Measurements from ENCODE around the gene RAC3.

Gene RAC3

DNA sequence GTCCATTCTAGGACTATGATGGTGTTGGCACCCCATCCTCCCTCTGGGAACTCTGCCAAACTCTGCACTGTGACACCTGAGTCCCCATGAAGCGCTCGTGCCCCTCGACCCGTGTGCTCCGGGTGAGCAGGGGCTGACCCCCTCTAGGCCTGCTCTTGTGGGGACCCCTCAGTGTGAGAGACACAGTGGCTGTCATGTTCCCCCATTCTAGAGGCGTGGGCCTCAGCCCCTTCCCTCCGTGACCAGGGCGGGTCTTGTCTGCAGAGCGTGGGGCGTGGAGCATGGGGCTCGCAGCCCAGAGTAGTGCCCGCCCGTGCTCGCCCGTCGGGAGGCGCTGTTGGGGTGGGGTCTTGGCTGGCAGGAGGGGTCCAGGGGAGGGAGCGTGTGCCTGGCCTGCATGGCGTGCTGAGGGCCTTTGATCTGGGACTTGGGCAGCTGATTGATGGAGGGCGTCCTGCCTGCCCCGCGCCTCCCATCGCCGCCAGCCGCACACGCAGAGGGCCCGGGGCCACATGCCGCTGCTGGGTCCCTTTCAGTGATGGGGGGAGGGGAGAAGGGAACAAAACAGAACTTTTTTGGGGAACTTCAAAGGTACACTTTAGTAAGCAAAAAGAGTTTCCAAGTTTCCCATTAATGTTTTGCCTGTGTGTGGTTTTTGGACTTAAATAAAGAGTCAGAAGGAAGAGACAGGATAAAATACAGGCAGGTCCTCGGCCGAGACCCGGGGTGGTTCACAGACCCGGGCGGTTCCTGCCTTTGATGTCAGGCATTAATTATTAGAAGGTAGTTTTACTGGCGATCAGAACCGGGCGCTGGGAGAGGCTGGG is 31.3 kb upstream of the RAC3 start:
- FAIRE-seq (no peak), DNase-seq (ENCODE audit: insufficient read length, low spot score) (no peak)
- TF ChIP-seq, protein P1, sequence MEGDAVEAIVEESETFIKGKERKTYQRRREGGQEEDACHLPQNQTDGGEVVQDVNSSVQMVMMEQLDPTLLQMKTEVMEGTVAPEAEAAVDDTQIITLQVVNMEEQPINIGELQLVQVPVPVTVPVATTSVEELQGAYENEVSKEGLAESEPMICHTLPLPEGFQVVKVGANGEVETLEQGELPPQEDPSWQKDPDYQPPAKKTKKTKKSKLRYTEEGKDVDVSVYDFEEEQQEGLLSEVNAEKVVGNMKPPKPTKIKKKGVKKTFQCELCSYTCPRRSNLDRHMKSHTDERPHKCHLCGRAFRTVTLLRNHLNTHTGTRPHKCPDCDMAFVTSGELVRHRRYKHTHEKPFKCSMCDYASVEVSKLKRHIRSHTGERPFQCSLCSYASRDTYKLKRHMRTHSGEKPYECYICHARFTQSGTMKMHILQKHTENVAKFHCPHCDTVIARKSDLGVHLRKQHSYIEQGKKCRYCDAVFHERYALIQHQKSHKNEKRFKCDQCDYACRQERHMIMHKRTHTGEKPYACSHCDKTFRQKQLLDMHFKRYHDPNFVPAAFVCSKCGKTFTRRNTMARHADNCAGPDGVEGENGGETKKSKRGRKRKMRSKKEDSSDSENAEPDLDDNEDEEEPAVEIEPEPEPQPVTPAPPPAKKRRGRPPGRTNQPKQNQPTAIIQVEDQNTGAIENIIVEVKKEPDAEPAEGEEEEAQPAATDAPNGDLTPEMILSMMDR (IDR thresholded peaks at IDR 0.05; ENCODE audit: insufficient read depth, missing control alignments) = no peak

DNA sequence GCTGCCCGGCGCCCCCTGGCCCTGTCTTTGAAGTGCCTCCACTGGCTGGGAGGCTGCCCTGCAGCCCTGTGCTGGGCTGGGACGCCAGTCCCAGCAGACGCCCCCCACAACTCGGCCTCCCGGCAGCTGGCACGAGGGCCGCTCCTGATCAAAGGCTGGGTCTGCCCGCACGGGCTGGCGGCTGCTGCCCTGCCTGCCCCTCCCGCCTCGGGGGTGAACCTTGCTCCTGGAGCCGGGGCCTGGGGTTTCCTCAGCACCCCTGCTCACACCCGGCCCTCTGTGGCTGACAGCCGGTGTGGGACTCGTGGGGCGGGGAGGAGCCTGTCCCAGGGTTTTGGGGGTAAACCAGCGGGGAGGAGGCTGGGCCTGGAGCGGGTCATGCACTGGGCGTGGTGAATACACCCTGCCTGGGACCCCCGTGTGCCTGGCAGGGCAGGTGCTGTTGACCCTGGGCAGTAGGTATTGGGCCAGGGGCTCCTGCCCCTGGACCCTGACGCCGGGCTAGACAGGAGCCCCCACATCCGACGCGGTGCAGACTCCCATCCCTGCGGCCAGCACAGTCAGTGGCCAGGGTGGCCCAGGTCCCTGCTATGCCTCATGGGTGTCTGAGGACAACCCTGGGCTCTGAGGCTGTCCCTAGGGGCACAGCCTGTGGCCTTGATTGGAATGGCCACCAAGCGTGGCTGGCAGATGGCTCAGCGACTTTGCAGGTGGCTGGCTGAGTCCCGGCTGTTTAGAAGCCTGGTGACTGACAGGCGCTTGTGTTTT is 30.5 kb upstream of the RAC3 start:
- FAIRE-seq = no peak
- TF ChIP-seq, protein P1 (IDR thresholded peaks at IDR 0.05; ENCODE audit: insufficient read depth, missing control alignments) = no peak
- DNase-seq (ENCODE audit: insufficient read length, low spot score) = peak; percentile 81

DNA sequence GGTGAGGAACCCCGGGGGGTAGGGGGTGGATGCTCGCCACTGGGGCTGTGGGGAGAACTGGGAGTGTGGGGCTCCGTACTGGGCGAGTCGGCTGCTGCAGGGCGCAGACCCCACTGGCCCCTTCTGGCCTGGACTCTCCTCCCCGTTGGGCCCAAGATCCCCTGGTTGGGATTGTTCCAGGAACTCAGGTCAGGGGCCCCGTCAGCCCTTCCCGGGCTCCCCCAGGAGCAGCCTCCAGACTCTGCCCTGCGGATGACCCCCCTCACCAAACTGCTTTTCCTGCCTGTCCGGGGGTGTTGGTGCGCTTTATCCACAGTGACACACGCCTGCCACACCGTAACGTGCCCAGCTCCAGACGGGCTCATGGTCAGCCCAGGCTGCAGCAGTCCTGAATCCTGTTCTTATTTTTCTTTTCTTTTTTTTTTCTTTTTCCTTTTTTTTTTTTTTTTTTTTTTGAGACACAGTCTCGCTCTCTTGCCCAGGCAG is 29.9 kb upstream of the RAC3 start:
- TF ChIP-seq, protein P1 (IDR thresholded peaks at IDR 0.05; ENCODE audit: insufficient read depth, missing control alignments) = no peak
- FAIRE-seq (no peak), DNase-seq (ENCODE audit: insufficient read length, low spot score) (no peak)

DNA sequence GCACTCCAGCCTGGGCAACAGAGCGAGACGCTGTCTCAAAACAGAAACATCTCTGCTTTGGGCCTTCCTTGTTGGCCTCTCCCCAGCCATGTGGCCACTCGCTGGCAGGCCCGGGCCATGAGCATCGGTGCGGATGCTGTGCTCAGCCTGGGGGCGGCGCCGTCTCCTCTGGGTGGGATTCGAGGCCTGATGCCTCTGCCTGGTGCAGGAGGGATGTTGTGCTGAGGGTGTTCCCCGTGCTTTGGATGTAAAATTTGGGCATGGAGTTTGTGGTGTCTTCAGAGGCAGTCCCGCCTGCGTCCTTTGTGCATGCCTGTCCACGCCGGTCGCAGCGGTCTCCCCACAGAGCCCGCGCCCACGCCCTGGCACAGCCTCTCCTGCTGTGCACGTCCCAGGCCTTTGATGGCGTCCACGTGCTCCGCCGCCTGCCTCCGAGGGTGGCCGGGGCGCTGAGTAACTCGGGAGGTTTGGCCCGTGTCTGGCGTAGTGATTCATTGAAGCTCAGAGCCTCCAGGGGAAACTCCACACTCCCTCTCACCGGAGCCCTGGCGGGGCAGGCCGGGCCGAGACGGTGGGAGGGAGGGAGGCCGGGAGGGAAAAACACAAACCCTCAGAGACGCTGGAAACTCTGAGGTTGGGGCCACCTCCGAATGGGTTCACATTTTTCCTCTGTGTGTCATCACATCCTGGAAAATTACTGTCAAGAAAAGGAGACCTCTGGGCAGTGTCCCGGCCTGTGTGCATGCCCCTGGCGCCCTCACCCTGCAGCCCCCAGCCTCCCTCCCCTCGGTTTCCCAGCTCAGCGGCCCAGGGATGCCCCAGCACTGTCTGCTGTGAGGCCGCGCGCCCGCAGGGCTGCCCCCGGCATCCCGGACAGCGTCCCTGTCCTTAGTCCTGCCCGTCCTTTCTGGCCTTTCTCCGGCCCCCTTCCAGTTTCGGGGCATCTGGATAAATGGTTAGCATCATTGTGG is 27.8 kb upstream of the RAC3 start:
- no peak for FAIRE-seq
- TF ChIP-seq, protein P1 (IDR thresholded peaks at IDR 0.05; ENCODE audit: insufficient read depth, missing control alignments) = no peak
- DNase-seq (ENCODE audit: insufficient read length, low spot score) = no peak

DNA sequence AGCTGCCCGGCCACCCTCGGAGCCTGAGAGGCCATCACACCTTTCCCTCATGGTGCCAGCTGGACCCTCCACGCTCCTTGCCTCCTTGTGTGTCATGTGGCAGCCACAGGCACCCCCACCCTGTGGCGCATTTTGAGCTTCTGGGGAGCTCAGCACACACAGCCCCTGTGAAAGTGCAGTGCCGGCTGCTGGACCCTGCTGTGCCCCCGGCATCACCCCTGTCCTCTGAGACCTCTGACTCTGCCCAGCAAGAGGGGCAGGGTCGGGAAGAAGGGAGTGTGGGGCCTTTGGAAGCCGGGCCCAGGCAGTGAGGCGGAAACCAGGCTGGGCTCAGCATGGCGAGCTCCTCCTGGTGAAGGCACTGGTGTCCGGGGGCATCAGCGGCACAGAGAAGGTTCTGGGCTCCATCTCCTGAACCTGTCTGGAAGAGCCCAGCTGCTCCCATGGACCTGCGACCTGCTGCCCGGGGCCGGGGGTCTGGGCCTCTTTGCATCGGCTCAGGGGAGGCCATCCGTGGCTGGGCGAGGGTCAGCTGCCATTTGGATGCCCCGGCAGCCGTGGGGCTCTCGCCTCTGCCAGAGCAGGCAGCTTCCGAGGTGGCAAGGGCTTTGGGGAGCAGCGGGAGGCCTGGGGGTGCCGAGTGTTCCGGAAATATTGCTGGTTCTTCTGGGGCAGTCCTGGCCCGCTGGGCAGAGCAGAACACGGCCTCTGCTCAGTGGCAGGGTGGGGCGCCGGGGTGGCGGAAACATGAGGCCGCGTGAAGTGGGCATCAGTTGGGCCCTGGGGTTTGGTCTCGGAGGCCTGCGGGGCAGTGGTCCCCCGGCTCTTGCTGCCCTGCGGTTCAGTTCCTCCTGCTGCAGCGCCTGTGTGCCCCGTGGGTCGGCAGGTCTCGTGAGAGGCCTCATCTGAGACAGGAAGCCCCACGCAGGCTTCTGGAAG is 26.7 kb upstream of the RAC3 start:
- DNase-seq (ENCODE audit: insufficient read length, low spot score) (no peak), FAIRE-seq (no peak)
- TF ChIP-seq, protein P1 (IDR thresholded peaks at IDR 0.05; ENCODE audit: insufficient read depth, missing control alignments) = no peak

Data from D721Med (cell line).